ENCODE measurements around the gene MYBPH. TPM values are rescaled to one million over a fixed set of nuclear protein-coding genes. Genes with fewer than 3 reads are reported as not detected.

The MYBPH gene
- total RNA-seq, 2 donors from 2014 or later = not detected

GRCh38 chr1:203174324-203174985 is 1.2 kb downstream of the MYBPH start:
- WGBS, 2 donors = 87 to 88% methylated on average over 8 to 12 of the region's 12 CpGs
- ATAC-seq (no peak), DNase-seq (no peak)
- Histone ChIP-seq H3K9me3 (no peaks in the 10 kb centered on the region), H3K4me1 (peaks cover 24% of the 10 kb centered on the region), H3K27ac (no peak overlapping the region), H3K27me3 (no peaks in the 10 kb centered on the region), H3K36me3 (replicated peaks in 1 of 2; ENCODE audit: insufficient read depth in 1 of 2, low read depth in 2 of 2) (no peaks in the 10 kb centered on the region), H3K4me3 (no peak overlapping the region)
- no peak for TF ChIP-seq CTCF (IDR thresholded peaks at IDR 0.05)
- no peak for TF ChIP-seq POLR2A (IDR thresholded peaks at IDR 0.05)
- intact Hi-C loops (cut with DNase I) = loop anchor here (5.0 kb wide), 2 partner anchors 57 to 132 kb away; no protein-coding TSS in a partner anchor

GRCh38 chr1:203173566-203173965 is 2.1 kb downstream of the MYBPH start:
- intact Hi-C loops (cut with DNase I) = loop anchor here (5.0 kb wide), 2 partner anchors 56 to 131 kb away; no protein-coding TSS in a partner anchor

GRCh38 chr1:203173011-203173555 is 2.5 kb downstream of the MYBPH start:
- intact Hi-C loops (cut with DNase I) = loop anchor here (5.0 kb wide), 2 partner anchors 56 to 131 kb away; no protein-coding TSS in a partner anchor
- peaks cover 20% of the 10 kb centered on the region for H3K4me1 ChIP-seq
- H3K27ac ChIP-seq = peak overlapping the region in 1 of 4 donors; percentile 2
- peak; percentile 22 for ATAC-seq
- DNase-seq = no peak
- no peaks in the 10 kb centered on the region for H3K36me3 ChIP-seq (replicated peaks in 1 of 2; ENCODE audit: insufficient read depth in 1 of 2, low read depth in 2 of 2)
- no peak for TF ChIP-seq CTCF (IDR thresholded peaks at IDR 0.05)
- no peak for TF ChIP-seq POLR2A (IDR thresholded peaks at IDR 0.05)
- WGBS, 2 donors = 34 to 65% methylated on average over 2 of the region's 2 CpGs
- no peaks in the 10 kb centered on the region for H3K27me3 ChIP-seq
- H3K4me3 ChIP-seq = no peak overlapping the region
- H3K9me3 ChIP-seq = no peaks in the 10 kb centered on the region

More at GRCh38 chr1:203173566-203173965, 2.1 kb downstream of the MYBPH start:
- ATAC-seq (no peak), DNase-seq (no peak)
- TF ChIP-seq POLR2A (IDR thresholded peaks at IDR 0.05) = no peak
- no peak for TF ChIP-seq CTCF (IDR thresholded peaks at IDR 0.05)
- Histone ChIP-seq H3K9me3 (no peaks in the 10 kb centered on the region), H3K4me3 (no peak overlapping the region), H3K27ac (no peak overlapping the region), H3K36me3 (replicated peaks in 1 of 2; ENCODE audit: insufficient read depth in 1 of 2, low read depth in 2 of 2) (no peaks in the 10 kb centered on the region), H3K27me3 (no peaks in the 10 kb centered on the region), H3K4me1 (peaks cover 20% of the 10 kb centered on the region)
- 64 to 66% methylated on average over 5 of the region's 5 CpGs for WGBS, 2 donors

- peak; percentile 84 to 94 (median 90) for TF ChIP-seq CTCF (IDR thresholded peaks at IDR 0.05)
- TF ChIP-seq POLR2A (IDR thresholded peaks at IDR 0.05) = no peak
- intact Hi-C loops (cut with DNase I) = loop anchor here (5.0 kb wide), 2 partner anchors 55 to 130 kb away; no protein-coding TSS in a partner anchor
- H3K27me3 ChIP-seq = no peaks in the 10 kb centered on the region
- DNase-seq (peak; percentile 74 to 79 (median 78)), ATAC-seq (peak; percentile 74)
- H3K4me3 ChIP-seq = no peak overlapping the region
- H3K9me3 ChIP-seq = no peaks in the 10 kb centered on the region
- 33 to 38% methylated on average over 4 to 8 of the region's 8 CpGs for WGBS, 2 donors
- H3K36me3 ChIP-seq (replicated peaks in 1 of 2; ENCODE audit: insufficient read depth in 1 of 2, low read depth in 2 of 2) = no peaks in the 10 kb centered on the region
- peak overlapping the region in 1 of 4 donors; percentile 2 for H3K27ac ChIP-seq
- H3K4me1 ChIP-seq = peaks cover 20% of the 10 kb centered on the region
These were observed 3.2 kb downstream of the MYBPH start for GRCh38 chr1:203172184-203173010.
